SK-N-SH (cell line): ENCODE results near the gene RYR3. TPM values are rescaled to one million over a fixed set of nuclear protein-coding genes. Genes with fewer than 3 reads are reported as not detected.

ENCODE experiments used
- CTCF ChIA-PET: fragments of 300-600, 350-600 bp; formaldehyde crosslinking; extraction: SDS; loops from one replicate; lab custom pipeline; 2021; lab: Yijun Ruan, JAX
- POLR2A ChIA-PET: fragments of 350-600 bp; sonication (Branson Sonifier 250); formaldehyde crosslinking; extraction: SDS; loops from one replicate; lab custom pipeline; 2020; ENCODE audit warnings: antibody characterized with exemption, inconsistent platforms; lab: Yijun Ruan, JAX
- DNase-seq: peaks from one replicate; pipeline ENCODE4 v3.0.0; 2012
- H2AFZ ChIP-seq: fragments of 200-600 bp; sonication (generic); 2 replicates; pipeline ENCODE4 v1.8.1; 2016; ENCODE audit warnings: antibody characterized with exemption, mild to moderate bottlenecking, low read depth
- H3F3A ChIP-seq: fragments of 200-600 bp; sonication (generic); replicated peaks from 2 replicates; pipeline ENCODE3; 2016; ENCODE audit warnings: antibody characterized with exemption, mild to moderate bottlenecking; ENCODE audit not compliant: insufficient read depth
- H3K27ac ChIP-seq, 2 experiments: fragments of 200-500 bp in 1 of 2; fragments of 200-600 bp in 1 of 2; sonication (Bioruptor generic) in 1 of 2; sonication (generic), shearing (Covaris generic) in 1 of 2; 2 replicates each; pipeline versions ENCODE4 v1.5.1 to v1.6.1; 2014 to 2016; ENCODE audit warnings: low read depth in 2 of 2, inconsistent platforms in 1 of 2, low read length in 1 of 2, mild to moderate bottlenecking in 1 of 2, mixed read lengths in 1 of 2
- H3K27me3 ChIP-seq: fragments of 200-600 bp; sonication (generic), shearing (Covaris generic); 2 replicates; pipeline ENCODE4 v1.6.1; 2016; ENCODE audit warnings: mixed run types; ENCODE audit not compliant: insufficient read depth
- H3K36me3 ChIP-seq, 2 experiments: fragments of 200-500 bp in 1 of 2; fragments of 200-600 bp in 1 of 2; sonication (Bioruptor generic) in 1 of 2; sonication (generic) in 1 of 2; replicated peaks in 1 of 2; 2 replicates each; pipeline versions ENCODE3 to v1.5.1; 2014 to 2016; ENCODE audit warnings: low read length in 1 of 2, mild to moderate bottlenecking in 1 of 2; ENCODE audit not compliant: insufficient read depth in 2 of 2, control insufficient read depth in 1 of 2
- H3K4me1 ChIP-seq, 2 experiments: fragments of 200-500 bp in 1 of 2; fragments of 200-600 bp in 1 of 2; sonication (Bioruptor generic) in 1 of 2; sonication (generic), shearing (Covaris generic) in 1 of 2; 2 replicates each; pipeline versions ENCODE4 v1.5.1 to v1.6.1; 2014 to 2016; ENCODE audit warnings: low read depth in 1 of 2, low read length in 1 of 2, mixed run types in 1 of 2; ENCODE audit not compliant: insufficient read depth in 2 of 2, control insufficient read depth in 1 of 2
- H3K4me2 ChIP-seq: fragments of 200-600 bp; sonication (generic), shearing (Covaris generic); 2 replicates; pipeline ENCODE4 v1.6.1; 2017; ENCODE audit warnings: mixed run types
- H3K4me3 ChIP-seq, 2 experiments: fragments of 200-500 bp in 1 of 2; fragments of 200-600 bp in 1 of 2; sonication (Bioruptor generic) in 1 of 2; sonication (generic), shearing (Covaris generic) in 1 of 2; 2 replicates each; pipeline versions ENCODE4 v1.5.1 to v1.8.1; 2014 to 2016; ENCODE audit warnings: low read depth in 2 of 2, inconsistent platforms in 1 of 2, low read length in 1 of 2, mild to moderate bottlenecking in 1 of 2, mixed read lengths in 1 of 2, moderate library complexity in 1 of 2
- H3K79me2 ChIP-seq: fragments of 200-600 bp; sonication (generic); 2 replicates; pipeline ENCODE4 v1.8.1; 2017; ENCODE audit warnings: mild to moderate bottlenecking; ENCODE audit not compliant: insufficient read depth
- H3K9ac ChIP-seq: fragments of 200-600 bp; sonication (generic); 2 replicates; pipeline ENCODE4 v1.6.1; 2017; ENCODE audit warnings: mixed run types
- H3K9me2 ChIP-seq: fragments of 200-600 bp; sonication (generic); 2 replicates; pipeline ENCODE4 v1.6.1; 2017; ENCODE audit warnings: mixed run types
- H3K9me3 ChIP-seq: fragments of 200-600 bp; sonication (generic); 2 replicates; pipeline ENCODE4 v1.6.1; 2017; ENCODE audit warnings: mixed run types, mild to moderate bottlenecking, moderate library complexity
- H4K20me1 ChIP-seq: fragments of 200-600 bp; sonication (generic); 2 replicates; pipeline ENCODE4 v1.6.1; 2017; ENCODE audit warnings: mild to moderate bottlenecking, mixed run types; ENCODE audit not compliant: insufficient read depth
- ELF1 ChIP-seq: IDR thresholded peaks from 2 replicates; pipeline ENCODE4 v1.4.0; 2012
- EZH2phosphoT487 ChIP-seq: fragments of 200-600 bp; sonication (generic); IDR thresholded peaks from 2 replicates; pipeline ENCODE4 v1.6.1; 2017; ENCODE audit warnings: low read depth, mixed run types, mild to moderate bottlenecking, antibody characterized with exemption, moderate library complexity, borderline replicate concordance
- GABPA ChIP-seq: IDR thresholded peaks from 2 replicates; pipeline ENCODE4 v1.4.0; 2012; ENCODE audit warnings: low read depth, mild to moderate bottlenecking
- GATA2 ChIP-seq: sonication (generic); formaldehyde crosslinking; IDR thresholded peaks from 2 replicates; pipeline ENCODE4 v1.5.0; 2020; ENCODE audit warnings: mild to moderate bottlenecking, missing genetic modification reagents
- JUND ChIP-seq: IDR thresholded peaks from 2 replicates; pipeline ENCODE4 v1.4.0; 2012
- MEF2A ChIP-seq: IDR thresholded peaks from 2 replicates; pipeline ENCODE4 v1.4.0; 2012; ENCODE audit warnings: low read depth, borderline replicate concordance
- MXI1 ChIP-seq: IDR thresholded peaks from 2 replicates; pipeline ENCODE4 v1.6.1; 2012; ENCODE audit warnings: mild to moderate bottlenecking, low read depth, low read length, improper control_type of control experiment
- NFIC ChIP-seq: IDR thresholded peaks from 2 replicates; pipeline ENCODE4 v1.4.0; 2012; ENCODE audit warnings: borderline replicate concordance
- NRF1 ChIP-seq: IDR thresholded peaks from 2 replicates; pipeline ENCODE4 v1.6.1; 2012; ENCODE audit warnings: low read depth, mild to moderate bottlenecking, low read length
- RCOR1 ChIP-seq: fragments of 150-350 bp; IDR thresholded peaks from 2 replicates; pipeline ENCODE4 v1.6.1; 2017; ENCODE audit warnings: antibody characterized with exemption, low read length
- RXRA ChIP-seq: IDR thresholded peaks from 2 replicates; pipeline ENCODE4 v1.4.0; 2012; ENCODE audit warnings: low read depth, mild to moderate bottlenecking, borderline replicate concordance
- SMC3 ChIP-seq: IDR thresholded peaks from 2 replicates; pipeline ENCODE4 v1.6.1; 2012; ENCODE audit warnings: low read depth, low read length, improper control_type of control experiment
- TCF12 ChIP-seq: IDR thresholded peaks from 2 replicates; pipeline ENCODE4 v1.4.0; 2012
- WGBS: methylation state at CpG from one replicate; pipeline ENCODE4 v1.1.6; 2017; ENCODE audit warnings: low lambda C conversion rate; 5-methylcytosine and 5-hydroxymethylcytosine counted together
- polyA plus RNA-seq, 3 experiments: library from polyadenylated mRNA; depleted of rRNA; stranded (reverse); fragments of >200 nt; gene quantifications; 2 replicates each; pipeline ENCODE4 v1.2.3, GENCODE V29; 2012
- TF ChIP-seq, protein P1 (sequence below): fragments of 150-350 bp; IDR thresholded peaks from 2 replicates; pipeline ENCODE4 v1.6.1; 2016; ENCODE audit warnings: mild to moderate bottlenecking, low read depth, low read length
- TF ChIP-seq, protein P2 (sequence below): IDR thresholded peaks from 2 replicates; pipeline ENCODE4 v1.6.1; 2012; ENCODE audit warnings: mild to moderate bottlenecking, low read depth, low read length, moderate library complexity
- TF ChIP-seq, protein P3 (sequence below): fragments of 200-600 bp; sonication (generic); IDR thresholded peaks from 2 replicates; pipeline ENCODE4 v1.6.1; 2017; ENCODE audit warnings: antibody characterized with exemption, mild to moderate bottlenecking, moderate library complexity
- TF ChIP-seq, protein P4 (sequence below): IDR thresholded peaks from 2 replicates; pipeline ENCODE4 v1.4.0; 2012; ENCODE audit warnings: low read depth, borderline replicate concordance

RYR3 gene
- polyA plus RNA-seq, 1 of the 3 experiments (the other 2 are of a cell fraction): 0.02 TPM

DNA sequence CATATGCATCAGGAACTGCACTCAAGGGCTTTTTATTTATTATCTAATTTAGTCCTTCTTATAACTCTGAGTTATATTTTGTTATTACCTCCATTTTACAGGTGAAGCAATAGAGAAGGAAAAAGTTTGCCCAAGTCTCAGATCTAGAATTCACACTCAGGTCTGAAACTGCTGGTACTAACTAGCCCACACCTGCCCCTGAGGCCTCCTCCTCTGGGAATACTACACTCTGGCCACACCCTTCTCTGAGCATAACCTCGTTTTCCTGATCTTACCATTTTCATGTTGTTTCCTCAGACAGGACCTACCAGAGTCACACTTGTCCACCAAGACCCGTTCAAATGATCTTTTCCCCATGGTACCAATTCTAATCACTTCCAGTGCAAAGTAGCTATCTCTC is 563.4 kb downstream of the RYR3 start:
- Histone ChIP-seq H3K9ac (no peak overlapping the region), H3K9me3 (no peaks in the 10 kb centered on the region), H3F3A (no peaks in the 10 kb centered on the region), H3K27ac (no peak overlapping the region), H3K4me2 (no peak overlapping the region), H4K20me1 (no peaks in the 10 kb centered on the region), H2AFZ (no peak overlapping the region), H3K4me1 (peaks cover 0 to 9% of the 10 kb centered on the region in 2 experiments; a peak in 1 of 4 replicates), H3K9me2 (peaks cover 6% of the 10 kb centered on the region; the same call in 1 of the 2 replicates), H3K79me2 (no peaks in the 10 kb centered on the region), H3K36me3 (peaks cover 0 to 2% of the 10 kb centered on the region in 2 experiments), H3K27me3 (no peaks in the 10 kb centered on the region), H3K4me3 (no peak overlapping the region)
- DNase-seq: no peak
- ChIA-PET CTCF (no interaction called here), POLR2A (no interaction called here)
- TF ChIP-seq RXRA (no peak), RCOR1 (no peak), JUND (no peak), NRF1 (no peak), EZH2phosphoT487 (no peak), MEF2A (no peak), ELF1 (no peak), GATA2 (CRISPR knock-in tag) (no peak), NFIC (no peak), SMC3 (no peak), TCF12 (no peak), MXI1 (no peak), GABPA (no peak)
- TF ChIP-seq, protein P1, sequence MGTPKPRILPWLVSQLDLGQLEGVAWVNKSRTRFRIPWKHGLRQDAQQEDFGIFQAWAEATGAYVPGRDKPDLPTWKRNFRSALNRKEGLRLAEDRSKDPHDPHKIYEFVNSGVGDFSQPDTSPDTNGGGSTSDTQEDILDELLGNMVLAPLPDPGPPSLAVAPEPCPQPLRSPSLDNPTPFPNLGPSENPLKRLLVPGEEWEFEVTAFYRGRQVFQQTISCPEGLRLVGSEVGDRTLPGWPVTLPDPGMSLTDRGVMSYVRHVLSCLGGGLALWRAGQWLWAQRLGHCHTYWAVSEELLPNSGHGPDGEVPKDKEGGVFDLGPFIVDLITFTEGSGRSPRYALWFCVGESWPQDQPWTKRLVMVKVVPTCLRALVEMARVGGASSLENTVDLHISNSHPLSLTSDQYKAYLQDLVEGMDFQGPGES: no peak
- TF ChIP-seq, protein P2, sequence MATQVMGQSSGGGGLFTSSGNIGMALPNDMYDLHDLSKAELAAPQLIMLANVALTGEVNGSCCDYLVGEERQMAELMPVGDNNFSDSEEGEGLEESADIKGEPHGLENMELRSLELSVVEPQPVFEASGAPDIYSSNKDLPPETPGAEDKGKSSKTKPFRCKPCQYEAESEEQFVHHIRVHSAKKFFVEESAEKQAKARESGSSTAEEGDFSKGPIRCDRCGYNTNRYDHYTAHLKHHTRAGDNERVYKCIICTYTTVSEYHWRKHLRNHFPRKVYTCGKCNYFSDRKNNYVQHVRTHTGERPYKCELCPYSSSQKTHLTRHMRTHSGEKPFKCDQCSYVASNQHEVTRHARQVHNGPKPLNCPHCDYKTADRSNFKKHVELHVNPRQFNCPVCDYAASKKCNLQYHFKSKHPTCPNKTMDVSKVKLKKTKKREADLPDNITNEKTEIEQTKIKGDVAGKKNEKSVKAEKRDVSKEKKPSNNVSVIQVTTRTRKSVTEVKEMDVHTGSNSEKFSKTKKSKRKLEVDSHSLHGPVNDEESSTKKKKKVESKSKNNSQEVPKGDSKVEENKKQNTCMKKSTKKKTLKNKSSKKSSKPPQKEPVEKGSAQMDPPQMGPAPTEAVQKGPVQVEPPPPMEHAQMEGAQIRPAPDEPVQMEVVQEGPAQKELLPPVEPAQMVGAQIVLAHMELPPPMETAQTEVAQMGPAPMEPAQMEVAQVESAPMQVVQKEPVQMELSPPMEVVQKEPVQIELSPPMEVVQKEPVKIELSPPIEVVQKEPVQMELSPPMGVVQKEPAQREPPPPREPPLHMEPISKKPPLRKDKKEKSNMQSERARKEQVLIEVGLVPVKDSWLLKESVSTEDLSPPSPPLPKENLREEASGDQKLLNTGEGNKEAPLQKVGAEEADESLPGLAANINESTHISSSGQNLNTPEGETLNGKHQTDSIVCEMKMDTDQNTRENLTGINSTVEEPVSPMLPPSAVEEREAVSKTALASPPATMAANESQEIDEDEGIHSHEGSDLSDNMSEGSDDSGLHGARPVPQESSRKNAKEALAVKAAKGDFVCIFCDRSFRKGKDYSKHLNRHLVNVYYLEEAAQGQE: no peak
- TF ChIP-seq, protein P3, sequence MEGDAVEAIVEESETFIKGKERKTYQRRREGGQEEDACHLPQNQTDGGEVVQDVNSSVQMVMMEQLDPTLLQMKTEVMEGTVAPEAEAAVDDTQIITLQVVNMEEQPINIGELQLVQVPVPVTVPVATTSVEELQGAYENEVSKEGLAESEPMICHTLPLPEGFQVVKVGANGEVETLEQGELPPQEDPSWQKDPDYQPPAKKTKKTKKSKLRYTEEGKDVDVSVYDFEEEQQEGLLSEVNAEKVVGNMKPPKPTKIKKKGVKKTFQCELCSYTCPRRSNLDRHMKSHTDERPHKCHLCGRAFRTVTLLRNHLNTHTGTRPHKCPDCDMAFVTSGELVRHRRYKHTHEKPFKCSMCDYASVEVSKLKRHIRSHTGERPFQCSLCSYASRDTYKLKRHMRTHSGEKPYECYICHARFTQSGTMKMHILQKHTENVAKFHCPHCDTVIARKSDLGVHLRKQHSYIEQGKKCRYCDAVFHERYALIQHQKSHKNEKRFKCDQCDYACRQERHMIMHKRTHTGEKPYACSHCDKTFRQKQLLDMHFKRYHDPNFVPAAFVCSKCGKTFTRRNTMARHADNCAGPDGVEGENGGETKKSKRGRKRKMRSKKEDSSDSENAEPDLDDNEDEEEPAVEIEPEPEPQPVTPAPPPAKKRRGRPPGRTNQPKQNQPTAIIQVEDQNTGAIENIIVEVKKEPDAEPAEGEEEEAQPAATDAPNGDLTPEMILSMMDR: no peak
- TF ChIP-seq, protein P4, sequence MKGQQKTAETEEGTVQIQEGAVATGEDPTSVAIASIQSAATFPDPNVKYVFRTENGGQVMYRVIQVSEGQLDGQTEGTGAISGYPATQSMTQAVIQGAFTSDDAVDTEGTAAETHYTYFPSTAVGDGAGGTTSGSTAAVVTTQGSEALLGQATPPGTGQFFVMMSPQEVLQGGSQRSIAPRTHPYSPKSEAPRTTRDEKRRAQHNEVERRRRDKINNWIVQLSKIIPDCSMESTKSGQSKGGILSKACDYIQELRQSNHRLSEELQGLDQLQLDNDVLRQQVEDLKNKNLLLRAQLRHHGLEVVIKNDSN: no peak
- 86% methylated on average over 2 of the region's 2 CpGs for WGBS
